Keratinocyte (primary cell): Measurements from ENCODE around the gene TRPC4. TPM values are rescaled to one million over a fixed set of nuclear protein-coding genes. Genes with fewer than 3 reads are reported as not detected.

Source experiments
- DNase-seq: peaks from one replicate; pipeline ENCODE4 v3.0.0-alpha.2; 2011; ENCODE audit warnings: low read depth, missing footprints, low spot score
- FAIRE-seq: peaks from 2 replicates; lab custom pipeline; 2011; peaks lifted over from hg19 to GRCh38; lab: Jason Lieb, UNC
- H2AFZ ChIP-seq: 2 replicates; pipeline ENCODE4 v1.6.0; 2012; ENCODE audit warnings: low read length, control low read depth, inconsistent platforms; ENCODE audit not compliant: control insufficient read depth
- H3K27ac ChIP-seq: 2 replicates; pipeline ENCODE4 v1.5.1; 2011; ENCODE audit warnings: low read length; ENCODE audit not compliant: control insufficient read depth, insufficient read depth
- H3K27me3 ChIP-seq: 3 replicates; pipeline ENCODE4 v1.6.0; 2011; ENCODE audit warnings: low read length; ENCODE audit not compliant: control insufficient read depth, insufficient read depth; ENCODE audit errors: extremely low read depth
- H3K36me3 ChIP-seq, 2 experiments: 2 replicates in 1 of 2; 3 replicates in 1 of 2; pipeline ENCODE4 v1.5.1; 2011; ENCODE audit warnings: low read length in 2 of 2, mild to moderate bottlenecking in 1 of 2; ENCODE audit not compliant: control insufficient read depth in 2 of 2, insufficient read depth in 2 of 2; ENCODE audit errors: extremely low read depth in 1 of 2
- H3K4me1 ChIP-seq: 3 replicates; pipeline ENCODE4 v1.5.1; 2011; ENCODE audit warnings: low read length; ENCODE audit not compliant: control insufficient read depth, insufficient read depth; ENCODE audit errors: extremely low read depth
- H3K4me2 ChIP-seq: 3 replicates; pipeline ENCODE4 v1.6.0; 2011; ENCODE audit warnings: low read depth, low read length; ENCODE audit not compliant: control insufficient read depth, insufficient read depth; ENCODE audit errors: extremely low read depth
- H3K4me3 ChIP-seq, 3 experiments: fragments of 200-600 bp in 1 of 3; sonication (generic) in 1 of 3; 2 replicates in 2 of 3; 3 replicates in 1 of 3; pipeline ENCODE4 v1.5.1; 2011 to 2016; ENCODE audit warnings: low read length in 3 of 3, mild to moderate bottlenecking in 3 of 3, control low read depth in 2 of 3, inconsistent platforms in 1 of 3, low read depth in 1 of 3, mixed read lengths in 1 of 3, mixed run types in 1 of 3, moderate library complexity in 1 of 3; ENCODE audit not compliant: control insufficient read depth in 2 of 3, insufficient read depth in 2 of 3; ENCODE audit errors: extremely low read depth in 1 of 3
- H3K79me2 ChIP-seq: 2 replicates; pipeline ENCODE4 v1.6.0; 2012; ENCODE audit warnings: low read length; ENCODE audit not compliant: control insufficient read depth, insufficient read depth
- H3K9ac ChIP-seq: 3 replicates; pipeline ENCODE4 v1.6.0; 2011; ENCODE audit warnings: low read length; ENCODE audit not compliant: control insufficient read depth, insufficient read depth; ENCODE audit errors: extremely low read depth
- H3K9me1 ChIP-seq: 3 replicates; pipeline ENCODE4 v1.6.0; 2011; ENCODE audit warnings: low read length; ENCODE audit not compliant: control insufficient read depth, insufficient read depth; ENCODE audit errors: extremely low read depth
- H3K9me3 ChIP-seq: 2 replicates; pipeline ENCODE4 v1.5.1; 2012; ENCODE audit warnings: low read depth, low read length; ENCODE audit not compliant: control insufficient read depth
- H4K20me1 ChIP-seq: 3 replicates; pipeline ENCODE4 v1.6.0; 2011; ENCODE audit warnings: low read length; ENCODE audit not compliant: control insufficient read depth, insufficient read depth; ENCODE audit errors: extremely low read depth
- EZH2 ChIP-seq: IDR thresholded peaks from one replicate; pipeline ENCODE4 v1.6.1; 2012; ENCODE audit warnings: inconsistent platforms, mild to moderate bottlenecking, low read length, moderate library complexity
- dilution Hi-C: fragments of 300-500 bp; cut with MboI; formaldehyde crosslinking; loops from one replicate; pipeline ENCODE4 v1.7.0; 2020; ENCODE audit warnings: low sequenced_read_pairs; ENCODE audit not compliant: extremely low pct_ligation_motif_present
- polyA plus RNA-seq, 5 experiments: library from polyadenylated mRNA; depleted of rRNA in 3 of 5; stranded (reverse) in 3 of 5; stranded (forward) in 1 of 5; unstranded in 1 of 5; fragments of >200 nt; gene quantifications; 1 replicate in 1 of 5; 2 replicates in 3 of 5; 3 replicates in 1 of 5; pipeline versions ENCODE4 v1.2.1 to v1.2.3, GENCODE V29; 2011 to 2012; ENCODE audit warnings: missing spikeins in 2 of 5, low read depth in 1 of 5, low replicate concordance in 1 of 5
- TF ChIP-seq, protein P1 (sequence below), 3 experiments: IDR thresholded peaks in 1 of 3; conservative IDR thresholded peaks in 1 of 3; optimal IDR thresholded peaks in 1 of 3; 2 replicates in 2 of 3; 3 replicates in 1 of 3; pipeline versions ENCODE3 to v1.5.1; 2011; ENCODE audit warnings: low read length in 3 of 3, mild to moderate bottlenecking in 3 of 3, moderate library complexity in 2 of 3, control low read depth in 1 of 3, inconsistent platforms in 1 of 3; ENCODE audit not compliant: insufficient read depth in 2 of 3; ENCODE audit errors: extremely low read depth in 1 of 3

Gene TRPC4
- polyA plus RNA-seq, 1 donor (not counting 4 experiments of a cell fraction or from before 2014, with no cell fraction given), result not detected

DNA sequence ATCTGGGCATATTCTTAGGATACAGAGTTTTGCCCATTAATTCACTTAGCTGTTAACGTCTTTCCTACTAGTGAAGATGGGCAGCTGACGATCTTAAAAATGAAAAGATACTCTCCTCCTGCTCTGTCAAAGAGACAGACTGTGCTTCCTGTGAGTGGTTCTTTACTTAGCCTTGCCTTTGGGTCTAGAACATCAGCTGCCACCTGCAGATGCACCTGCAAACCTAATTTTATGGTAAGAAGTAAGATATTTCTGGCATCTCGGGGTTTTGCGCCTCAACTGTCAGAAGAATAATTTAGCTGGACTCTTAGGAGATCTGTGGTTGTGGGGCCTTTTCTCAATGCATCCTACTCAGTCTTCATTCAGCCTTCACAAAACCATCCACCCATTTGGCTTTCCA is 36.2 kb downstream of the TRPC4 start:
- no peaks in the 10 kb centered on the region for H3K79me2 ChIP-seq
- no peaks in the 10 kb centered on the region for H3K4me1 ChIP-seq
- DNase-seq (no peak), FAIRE-seq (no peak)
- dilution Hi-C loops, result no loop called here
- H3K27ac ChIP-seq, result no peak overlapping the region
- no peak overlapping the region for H3K9ac ChIP-seq
- H3K36me3 ChIP-seq, result no peaks in the 10 kb centered on the region
- no peak overlapping the region for H3K4me3 ChIP-seq
- H3K27me3 ChIP-seq, result no peaks in the 10 kb centered on the region
- no peaks in the 10 kb centered on the region for H3K9me3 ChIP-seq
- no peaks in the 10 kb centered on the region for H3K9me1 ChIP-seq
- TF ChIP-seq, protein P1, sequence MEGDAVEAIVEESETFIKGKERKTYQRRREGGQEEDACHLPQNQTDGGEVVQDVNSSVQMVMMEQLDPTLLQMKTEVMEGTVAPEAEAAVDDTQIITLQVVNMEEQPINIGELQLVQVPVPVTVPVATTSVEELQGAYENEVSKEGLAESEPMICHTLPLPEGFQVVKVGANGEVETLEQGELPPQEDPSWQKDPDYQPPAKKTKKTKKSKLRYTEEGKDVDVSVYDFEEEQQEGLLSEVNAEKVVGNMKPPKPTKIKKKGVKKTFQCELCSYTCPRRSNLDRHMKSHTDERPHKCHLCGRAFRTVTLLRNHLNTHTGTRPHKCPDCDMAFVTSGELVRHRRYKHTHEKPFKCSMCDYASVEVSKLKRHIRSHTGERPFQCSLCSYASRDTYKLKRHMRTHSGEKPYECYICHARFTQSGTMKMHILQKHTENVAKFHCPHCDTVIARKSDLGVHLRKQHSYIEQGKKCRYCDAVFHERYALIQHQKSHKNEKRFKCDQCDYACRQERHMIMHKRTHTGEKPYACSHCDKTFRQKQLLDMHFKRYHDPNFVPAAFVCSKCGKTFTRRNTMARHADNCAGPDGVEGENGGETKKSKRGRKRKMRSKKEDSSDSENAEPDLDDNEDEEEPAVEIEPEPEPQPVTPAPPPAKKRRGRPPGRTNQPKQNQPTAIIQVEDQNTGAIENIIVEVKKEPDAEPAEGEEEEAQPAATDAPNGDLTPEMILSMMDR (optimal IDR thresholded peaks at IDR 0.05 in 1 of 3, IDR thresholded peaks at IDR 0.05 in 1 of 3, conservative IDR thresholded peaks at IDR 0.05 in 1 of 3; ENCODE audit: extremely low read depth in 1 of 3, insufficient read depth in 2 of 3, low read length in 3 of 3), result no peak
- TF ChIP-seq EZH2, result no peak
- no peak overlapping the region for H3K4me2 ChIP-seq
- H2AFZ ChIP-seq, result no peak overlapping the region
- H4K20me1 ChIP-seq, result no peaks in the 10 kb centered on the region

DNA sequence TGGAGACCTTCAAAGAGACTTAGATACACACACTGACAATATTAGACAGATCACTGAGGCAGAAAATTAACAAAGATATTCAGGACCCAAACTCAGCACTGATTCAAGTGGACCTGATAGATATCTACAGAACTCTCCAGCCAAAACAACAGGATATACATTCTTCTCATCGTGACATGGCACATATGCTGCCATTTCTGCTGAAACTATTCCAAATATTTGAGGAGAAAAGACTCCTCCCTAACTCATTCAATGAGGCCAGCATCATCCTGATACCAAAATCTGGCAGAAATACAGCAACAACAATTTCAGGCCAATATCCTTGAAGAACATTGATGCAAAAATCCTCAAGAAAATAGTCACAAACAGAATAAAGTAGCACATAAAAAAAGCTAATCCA is 53.3 kb downstream of the TRPC4 start:
- no peak overlapping the region for H3K9ac ChIP-seq
- no peaks in the 10 kb centered on the region for H3K27me3 ChIP-seq
- no peak overlapping the region for H2AFZ ChIP-seq
- H4K20me1 ChIP-seq, result no peaks in the 10 kb centered on the region
- dilution Hi-C loops, result no loop called here
- no peaks in the 10 kb centered on the region for H3K79me2 ChIP-seq
- H3K4me3 ChIP-seq, result no peak overlapping the region
- H3K9me3 ChIP-seq, result no peaks in the 10 kb centered on the region
- TF ChIP-seq EZH2, result no peak
- TF ChIP-seq, protein P1 (optimal IDR thresholded peaks at IDR 0.05 in 1 of 3, IDR thresholded peaks at IDR 0.05 in 1 of 3, conservative IDR thresholded peaks at IDR 0.05 in 1 of 3; ENCODE audit: extremely low read depth in 1 of 3, insufficient read depth in 2 of 3, low read length in 3 of 3), result no peak
- no peaks in the 10 kb centered on the region for H3K4me1 ChIP-seq
- no peak overlapping the region for H3K4me2 ChIP-seq
- FAIRE-seq, result no peak
- no peak overlapping the region for H3K27ac ChIP-seq
- H3K36me3 ChIP-seq, result no peaks in the 10 kb centered on the region
- no peak for DNase-seq
- H3K9me1 ChIP-seq, result no peaks in the 10 kb centered on the region
